Transverse colon (tissue), 4 donors: ENCODE measurements around the gene DBI. TPM values are rescaled to one million over a fixed set of nuclear protein-coding genes. Genes with fewer than 3 reads are reported as not detected.
"Not testable (repeated sequence)": the region's sequence is repeated elsewhere in the genome, so short reads cannot be mapped to it uniquely, and the experiment has no call there.

Source experiments
- DNase-seq: peaks from one replicate; pipeline ENCODE4 v3.0.0-alpha.2; 2019
- H3K27ac ChIP-seq, 4 donors: fragments of 200-600 bp; sonication (generic); 2 replicates each; pipeline ENCODE4 v1.5.1; 2016 to 2018; ENCODE audit warnings: inconsistent platforms in 4 of 4
- H3K27me3 ChIP-seq: fragments of 200-600 bp; sonication (generic); 2 replicates; pipeline ENCODE4 v1.5.1; 2017; ENCODE audit warnings: inconsistent platforms
- H3K36me3 ChIP-seq, 4 donors: fragments of 200-600 bp; sonication (generic); 2 replicates each; pipeline ENCODE4 v1.5.1; 2017 to 2019; ENCODE audit warnings: inconsistent platforms in 4 of 4
- H3K4me1 ChIP-seq, 4 donors: fragments of 200-600 bp; sonication (generic); 2 replicates each; pipeline ENCODE4 v1.5.1; 2017 to 2020; ENCODE audit warnings: inconsistent platforms in 4 of 4
- H3K4me3 ChIP-seq, 4 donors: fragments of 200-600 bp; sonication (generic); 1 replicate in 1 of 4; 2 replicates in 3 of 4; pipeline versions ENCODE4 v1.5.1 to v1.6.1; 2017 to 2019; ENCODE audit warnings: inconsistent platforms in 4 of 4
- H3K9me3 ChIP-seq, 2 donors: fragments of 200-600 bp; sonication (generic); 2 replicates each; pipeline ENCODE4 v1.5.1; 2017 to 2019; ENCODE audit warnings: inconsistent platforms in 2 of 2
- EP300 ChIP-seq: sonication (generic); formaldehyde crosslinking; IDR thresholded peaks from one replicate; pipeline ENCODE4 v1.6.1; 2017; ENCODE audit warnings: antibody characterized with exemption, low read depth
- POLR2A ChIP-seq: fragments of 450-650 bp; IDR thresholded peaks from one replicate; pipeline ENCODE4 v1.6.1; 2016; ENCODE audit warnings: antibody characterized with exemption, mild to moderate bottlenecking, moderate library complexity
- POLR2AphosphoS5 ChIP-seq, 3 donors: sonication (generic); formaldehyde crosslinking; IDR thresholded peaks; one replicate each; pipeline ENCODE4 v1.6.1; 2016; ENCODE audit warnings: antibody characterized with exemption in 3 of 3
- WGBS, 2 donors: methylation state at CpG; one replicate each; pipeline ENCODE4 v1.1.5; 2018; ENCODE audit warnings: low coverage in 1 of 2; 5-methylcytosine and 5-hydroxymethylcytosine counted together
- in situ Hi-C, 4 donors: fragments of 200-750 bp; cut with MboI; loops; one replicate each; pipeline versions ENCODE4 v1.15.0 to v1.15.1; 2017; ENCODE audit warnings: low sequenced_read_pairs in 3 of 4, low pct_ligation_motif_present in 1 of 4, low pct_unique_long_range_greater_than_20kb in 1 of 4
- intact Hi-C: fragments of 100-400 bp; cut with DNase I; formaldehyde crosslinking; loops from one replicate; pipeline ENCODE4 v1.15.1; 2023; ENCODE audit warnings: low total_unique reads
- total RNA-seq, 4 donors: library from RNA; depleted of rRNA; stranded (reverse); fragments of >200 nt; gene quantifications; one replicate each; pipeline ENCODE4 v1.1.0, GENCODE V29; 2016
- TF ChIP-seq, protein P1 (sequence below), 5 experiments: fragments of 200-600 bp in 3 of 5; fragments of 450-650 bp in 2 of 5; sonication (generic) in 3 of 5; IDR thresholded peaks; 1 replicate in 2 of 5; 2 replicates in 3 of 5; pipeline ENCODE4 v1.5.1; 2016 to 2017; ENCODE audit warnings: antibody characterized with exemption in 5 of 5, inconsistent platforms in 3 of 5, mild to moderate bottlenecking in 2 of 5, moderate library complexity in 1 of 5

The DBI gene
- total RNA-seq, 4 donors from 2014 or later = 33.8 to 212 (median 149) TPM

DNA sequence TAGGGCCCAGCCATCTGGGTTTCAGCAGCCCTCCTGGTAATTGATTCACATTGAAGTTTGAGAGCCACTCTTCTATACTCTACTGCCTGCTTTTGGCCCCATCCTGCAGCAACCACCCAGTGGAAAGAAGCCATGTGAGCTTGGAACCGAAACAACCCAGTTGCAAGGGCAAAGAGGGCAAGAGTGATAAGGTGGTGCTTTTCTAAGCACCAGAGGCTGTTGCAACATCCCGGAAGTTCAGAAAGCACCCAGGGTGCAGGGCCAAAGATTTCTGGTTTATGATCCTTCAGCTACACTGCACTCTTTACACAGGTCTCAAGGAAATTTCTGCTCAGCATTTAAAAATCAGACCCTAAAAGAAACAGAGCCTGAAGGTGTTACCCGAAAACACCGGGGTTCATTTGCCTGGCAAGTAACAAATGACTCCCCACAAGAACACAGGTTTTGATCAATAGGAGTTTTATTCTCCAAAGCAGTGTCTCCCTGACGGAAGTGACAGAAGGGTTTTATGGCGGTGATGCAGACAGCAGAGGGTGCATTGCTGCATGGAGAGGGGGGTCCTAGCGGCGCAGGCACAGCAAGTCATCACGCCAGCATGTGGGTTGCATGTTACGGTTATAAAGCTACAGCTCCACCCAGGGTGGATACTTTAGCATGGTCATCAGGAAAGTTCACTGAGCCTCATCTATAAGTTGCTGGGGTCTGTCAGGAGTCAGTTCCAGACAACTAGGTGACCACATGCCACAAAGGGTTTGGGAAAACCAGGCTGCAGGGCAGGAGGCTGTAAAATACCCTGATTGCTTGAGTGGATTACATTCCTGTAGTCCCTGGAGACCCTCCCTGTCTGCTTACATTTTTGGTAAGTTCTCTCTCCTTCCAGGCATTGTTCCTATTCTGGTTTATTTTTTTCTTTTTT is 36.1 kb downstream of the DBI start:
- in situ Hi-C loops (loop anchor here in 2 of 4 donors (10.0 to 25.0 kb wide), 2 partner anchors 72 to 259 kb away; no protein-coding TSS in a partner anchor), intact Hi-C loops (loop anchor here (10.0 kb wide), 1 partner anchor 252 kb away; no protein-coding TSS in a partner anchor)
- Histone ChIP-seq H3K36me3 (no peaks in the 10 kb centered on the region), H3K4me3 (no peak overlapping the region), H3K27me3 (no peaks in the 10 kb centered on the region), H3K4me1 (peaks cover under 1 to 12% (median 8%) of the 10 kb centered on the region in 4 donors), H3K27ac (peak overlapping the region; percentile 66 to 81 (median 71)), H3K9me3 (no peaks in the 10 kb centered on the region)
- peak; percentile 71 for DNase-seq
- no peak for TF ChIP-seq EP300
- peak in 1 of 3 donors; percentile 53 for TF ChIP-seq POLR2AphosphoS5 (IDR thresholded peaks at IDR 0.05)
- WGBS, 2 donors = 51% methylated on average over 10 of the region's 10 CpGs; no CpG with 5 or more reads in 1 of the 2 donors

DNA sequence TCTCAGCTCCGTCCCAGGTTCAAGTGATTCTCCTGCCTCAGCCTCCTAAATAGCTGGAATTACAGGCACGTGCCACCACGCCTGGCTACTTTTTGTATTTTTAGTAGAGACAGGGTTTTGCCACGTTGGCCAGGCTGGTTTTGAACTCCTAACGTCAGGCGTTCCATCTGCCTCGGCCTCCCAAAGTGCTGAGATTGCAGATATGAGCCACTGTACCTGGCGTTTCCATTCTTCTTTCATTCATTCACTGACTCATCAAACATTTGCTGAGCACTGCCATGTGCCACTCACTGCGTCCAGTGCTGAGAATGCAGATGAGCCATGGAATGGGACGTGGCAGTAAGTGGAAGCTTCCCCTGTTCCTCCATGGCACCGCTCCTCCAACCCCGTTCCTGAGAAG is 36.8 kb downstream of the DBI start:
- H3K9me3 ChIP-seq, H3K36me3 ChIP-seq, H3K27me3 ChIP-seq, DNase-seq, H3K4me3 ChIP-seq: not testable (repeated sequence)
- H3K27ac ChIP-seq = peak overlapping the region; percentile 66 to 81 (median 71)
- 47 to 82% methylated on average over 4 to 12 of the region's 12 CpGs for WGBS, 2 donors
- intact Hi-C loops = loop anchor here (10.0 kb wide), 1 partner anchor 251 kb away; no protein-coding TSS in a partner anchor
- H3K4me1 ChIP-seq = peaks cover 4 to 15% (median 8%) of the 10 kb centered on the region in 4 donors
- in situ Hi-C loops = loop anchor here in 2 of 4 donors (10.0 to 25.0 kb wide), 2 partner anchors 71 to 259 kb away; no protein-coding TSS in a partner anchor

DNA sequence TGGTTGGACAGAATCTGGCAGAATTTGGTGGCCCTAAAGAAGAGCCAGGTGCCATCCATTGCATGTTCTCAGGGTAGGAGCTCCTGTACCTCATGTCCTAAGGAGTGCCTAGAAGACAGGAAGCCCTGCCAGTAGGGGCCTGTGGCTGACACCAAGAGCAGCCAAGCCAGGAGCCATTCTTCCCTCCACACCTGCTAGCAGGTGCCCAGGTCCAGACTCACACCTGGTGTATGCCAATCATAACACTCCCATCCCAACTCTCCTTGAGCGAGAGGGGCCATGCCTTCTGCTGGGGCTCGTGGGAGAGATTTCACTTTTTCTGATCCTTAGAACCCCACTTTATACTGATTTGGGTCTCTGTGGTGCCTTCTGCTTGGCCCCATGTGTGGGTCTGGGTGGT is 38.4 kb downstream of the DBI start:
- H3K27me3 ChIP-seq = no peaks in the 10 kb centered on the region
- TF ChIP-seq EP300 (no peak), POLR2A (no peak), POLR2AphosphoS5 (IDR thresholded peaks at IDR 0.05) (no peak)
- TF ChIP-seq, protein P1, sequence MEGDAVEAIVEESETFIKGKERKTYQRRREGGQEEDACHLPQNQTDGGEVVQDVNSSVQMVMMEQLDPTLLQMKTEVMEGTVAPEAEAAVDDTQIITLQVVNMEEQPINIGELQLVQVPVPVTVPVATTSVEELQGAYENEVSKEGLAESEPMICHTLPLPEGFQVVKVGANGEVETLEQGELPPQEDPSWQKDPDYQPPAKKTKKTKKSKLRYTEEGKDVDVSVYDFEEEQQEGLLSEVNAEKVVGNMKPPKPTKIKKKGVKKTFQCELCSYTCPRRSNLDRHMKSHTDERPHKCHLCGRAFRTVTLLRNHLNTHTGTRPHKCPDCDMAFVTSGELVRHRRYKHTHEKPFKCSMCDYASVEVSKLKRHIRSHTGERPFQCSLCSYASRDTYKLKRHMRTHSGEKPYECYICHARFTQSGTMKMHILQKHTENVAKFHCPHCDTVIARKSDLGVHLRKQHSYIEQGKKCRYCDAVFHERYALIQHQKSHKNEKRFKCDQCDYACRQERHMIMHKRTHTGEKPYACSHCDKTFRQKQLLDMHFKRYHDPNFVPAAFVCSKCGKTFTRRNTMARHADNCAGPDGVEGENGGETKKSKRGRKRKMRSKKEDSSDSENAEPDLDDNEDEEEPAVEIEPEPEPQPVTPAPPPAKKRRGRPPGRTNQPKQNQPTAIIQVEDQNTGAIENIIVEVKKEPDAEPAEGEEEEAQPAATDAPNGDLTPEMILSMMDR (IDR thresholded peaks at IDR 0.05) = no peak
- intact Hi-C loops (loop anchor here (10.0 kb wide), 1 partner anchor 250 kb away; no protein-coding TSS in a partner anchor), in situ Hi-C loops (loop anchor here in 3 of 4 donors (5.0 to 25.0 kb wide), 3 partner anchors 62 to 257 kb away; no protein-coding TSS in a partner anchor)
- 93% methylated on average over 2 of the region's 2 CpGs; no CpG with 5 or more reads in 1 of the 2 donors for WGBS, 2 donors
- DNase-seq = no peak
- H3K9me3 ChIP-seq = no peaks in the 10 kb centered on the region
- no peaks in the 10 kb centered on the region for H3K36me3 ChIP-seq
- H3K4me3 ChIP-seq = no peak overlapping the region
- peaks cover 4 to 19% (median 8%) of the 10 kb centered on the region in 4 donors for H3K4me1 ChIP-seq
- H3K27ac ChIP-seq = no peak overlapping the region

DNA sequence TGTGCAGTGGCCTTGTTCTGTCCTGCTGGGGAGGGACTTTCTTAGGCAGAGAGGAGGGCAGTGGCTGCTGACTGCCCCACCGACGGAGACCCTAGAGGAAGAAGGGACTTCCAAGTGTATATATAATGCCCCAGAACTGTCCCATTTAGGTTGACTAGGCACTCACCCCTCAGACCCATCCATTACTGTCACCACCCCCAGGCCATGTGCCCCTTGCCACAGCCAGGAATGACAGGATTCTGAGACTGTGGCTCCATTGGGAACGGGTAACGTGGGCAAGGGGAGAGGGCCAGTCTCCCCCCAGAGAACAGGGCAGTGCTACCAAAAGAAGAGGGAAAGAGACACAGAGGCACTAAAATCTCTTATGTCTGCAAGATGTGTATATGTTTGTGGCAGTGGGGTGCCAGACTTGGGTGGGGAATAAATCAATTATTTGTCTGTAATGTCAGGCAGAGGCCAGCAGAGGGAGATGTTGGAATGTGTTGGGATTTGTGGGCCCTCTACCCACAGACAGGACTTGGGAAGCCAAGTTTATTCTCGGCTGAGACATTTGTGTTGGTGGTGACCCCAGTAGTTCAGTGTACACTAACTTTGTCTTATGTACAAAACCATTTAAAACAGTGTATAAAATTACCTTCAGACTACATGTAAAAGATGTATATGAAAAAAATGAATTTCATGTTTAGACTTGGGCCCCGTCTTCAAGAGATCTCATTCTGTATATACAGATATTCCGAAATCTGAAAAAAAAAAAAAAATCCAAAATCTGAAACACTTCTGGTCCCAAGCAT is 40.8 kb downstream of the DBI start:
- Histone ChIP-seq H3K27me3 (no peaks in the 10 kb centered on the region), H3K36me3 (no peaks in the 10 kb centered on the region), H3K4me1 (peaks cover 4 to 16% (median 6%) of the 10 kb centered on the region in 4 donors), H3K4me3 (no peak overlapping the region), H3K9me3 (no peaks in the 10 kb centered on the region), H3K27ac (peak overlapping the region in 2 of 4 donors; percentile 4 to 39)
- in situ Hi-C loops (loop anchor here in 3 of 4 donors (5.0 to 25.0 kb wide), 3 partner anchors 60 to 255 kb away; no protein-coding TSS in a partner anchor), intact Hi-C loops (loop anchor here (1.0 to 10.0 kb wide), 2 partner anchors 69 to 247 kb away; no protein-coding TSS in a partner anchor)
- peak; percentile 56 for DNase-seq
- 68 to 72% methylated on average over 5 to 7 of the region's 7 CpGs for WGBS, 2 donors
- TF ChIP-seq POLR2AphosphoS5 (IDR thresholded peaks at IDR 0.05) = no peak
- TF ChIP-seq, protein P1 (IDR thresholded peaks at IDR 0.05) = peak; percentile 74 to 96 (median 80)
